Measurements from ENCODE around the gene FKBP5.

DNA sequence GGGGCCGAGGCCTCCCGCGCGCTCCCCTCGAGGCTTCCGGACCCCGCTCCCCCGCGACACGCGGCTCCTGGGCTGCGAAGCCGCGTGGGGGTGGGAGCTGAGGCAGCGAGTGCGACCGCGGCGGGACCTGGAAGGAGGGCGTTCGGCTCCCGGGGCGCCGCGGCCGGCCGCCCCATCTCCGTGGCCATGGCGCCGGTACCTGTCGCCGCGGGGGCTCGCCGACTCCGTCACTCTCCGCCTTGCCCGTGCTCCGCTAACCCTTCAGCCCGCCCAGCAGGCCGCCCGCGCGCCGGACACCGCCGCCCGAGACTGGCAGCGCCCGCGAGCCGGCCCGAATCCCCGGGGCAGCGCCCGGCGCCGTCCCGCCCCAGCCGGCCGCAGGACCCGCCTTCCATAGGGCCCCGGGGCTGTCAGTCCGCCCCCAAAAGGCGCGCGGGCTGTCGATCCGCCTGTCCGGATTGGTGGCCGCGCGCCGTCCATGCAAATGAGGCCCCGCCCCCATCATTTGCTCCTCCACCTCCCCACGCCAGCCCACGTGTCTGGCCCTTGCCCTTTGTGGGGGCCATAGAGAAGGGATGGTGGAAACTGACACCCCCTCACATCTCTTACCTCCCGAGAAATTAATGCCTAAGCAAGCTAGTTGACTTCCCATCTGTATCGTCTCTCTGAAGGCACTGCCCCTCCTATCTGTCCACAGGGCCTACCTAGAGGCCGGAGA lies at the start of gene FKBP5:
- TF ChIP-seq CTCF (conservative IDR thresholded peaks at IDR 0.05; ENCODE audit: low read depth, low read length) (no peak), POLR2A (IDR thresholded peaks at IDR 0.05; ENCODE audit: low read depth, low read length) (peak; percentile 70), ELK1 (IDR thresholded peaks at IDR 0.05; ENCODE audit: borderline replicate concordance, low read depth, low read length) (no peak), RFX5 (IDR thresholded peaks at IDR 0.05; ENCODE audit: low read depth, low read length) (no peak), USF2 (IDR thresholded peaks at IDR 0.05; ENCODE audit: low read depth, low read length) (peak; percentile 72), MXI1 (IDR thresholded peaks at IDR 0.05; ENCODE audit: borderline replicate concordance, low read depth, low read length) (peak; percentile 51; the same call in 1 of the 2 replicates), RAD21 (IDR thresholded peaks at IDR 0.05; ENCODE audit: low read length) (no peak), RCOR1 (IDR thresholded peaks at IDR 0.05; ENCODE audit: insufficient replicate concordance, low read length) (no peak), SMC3 (IDR thresholded peaks at IDR 0.05; ENCODE audit: low read depth, low read length) (no peak), CHD1 (IDR thresholded peaks at IDR 0.05; ENCODE audit: low read depth, low read length) (no peak), BHLHE40 (IDR thresholded peaks at IDR 0.05; ENCODE audit: low read depth, low read length) (no peak)
